ENCODE results near the gene TMEM101. TPM values are rescaled to one million over a fixed set of nuclear protein-coding genes. Genes with fewer than 3 reads are reported as not detected.

The TMEM101 gene
- total and polyA plus RNA-seq, 10 donors = 15.9 to 30.6 (median 21.1) TPM

DNA sequence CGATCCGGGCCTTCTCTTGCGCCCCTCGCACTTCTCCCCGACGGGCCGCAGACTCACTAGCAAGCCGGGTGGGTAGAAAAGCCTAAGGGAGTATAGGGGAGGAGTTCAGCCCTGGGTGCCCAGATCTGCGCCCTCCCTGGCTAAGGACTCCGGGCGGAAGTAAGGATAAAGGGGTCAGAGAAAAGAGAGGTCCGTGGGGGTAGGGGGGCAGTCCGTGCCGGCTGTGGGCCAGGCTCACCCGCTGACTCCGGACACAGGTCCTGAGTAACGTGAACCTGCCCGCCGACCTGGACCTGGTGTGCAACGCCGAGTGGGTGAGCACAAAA is 8.5 kb downstream of the TMEM101 start:
- H3K27ac ChIP-seq = peak overlapping the region in 6 of 8 donors; percentile 30 to 80 (median 64)
- H3K4me1 ChIP-seq = peaks cover 29 to 48% (median 41%) of the 10 kb centered on the region in 6 donors
- TF ChIP-seq POLR2A (IDR thresholded peaks at IDR 0.05) = no peak
- no peak for TF ChIP-seq POLR2AphosphoS5 (IDR thresholded peaks at IDR 0.05)
- H3K4me3 ChIP-seq = peak overlapping the region; percentile 45 to 76 (median 61)
- no peak for DNase-seq
- peaks cover 8 to 65% (median 28%) of the 10 kb centered on the region in 7 donors for H3K27me3 ChIP-seq (replicated peaks in 1 of 7)
- intact Hi-C loops (cut with DNase I; ENCODE audit: low total_unique reads) = no loop called here
- H3K9me3 ChIP-seq = no peaks in the 10 kb centered on the region
- peaks cover 0 to 19% (median 3%) of the 10 kb centered on the region in 6 donors for H3K36me3 ChIP-seq
- 1 to 3% (median 2%) methylated on average over 18 to 21 of the region's 21 CpGs for WGBS, 5 donors

GRCh38 chr17:44005527-44006271 is 9.1 kb downstream of the TMEM101 start:
- intact Hi-C loops (cut with DNase I; ENCODE audit: low total_unique reads) = no loop called here
- peak overlapping the region; percentile 45 to 76 (median 61) for H3K4me3 ChIP-seq
- peaks cover 29 to 48% (median 41%) of the 10 kb centered on the region in 6 donors for H3K4me1 ChIP-seq
- 3 to 8% (median 4%) methylated on average over 13 to 59 of the region's 59 CpGs for WGBS, 5 donors
- H3K36me3 ChIP-seq = peaks cover 0 to 14% (median 2%) of the 10 kb centered on the region in 6 donors
- DNase-seq = peak; percentile 89
- H3K27me3 ChIP-seq (replicated peaks in 1 of 7) = peaks cover 8 to 68% (median 28%) of the 10 kb centered on the region in 7 donors
- no peaks in the 10 kb centered on the region for H3K9me3 ChIP-seq
- TF ChIP-seq POLR2A (IDR thresholded peaks at IDR 0.05) = no peak
- peak in 5 of 11 experiments; percentile 8 to 45 (median 39) for TF ChIP-seq CTCF (IDR thresholded peaks at IDR 0.05 in 8 of 11, conservative IDR thresholded peaks at IDR 0.05 in 3 of 11)
- TF ChIP-seq POLR2AphosphoS5 (IDR thresholded peaks at IDR 0.05) = peak in 1 of 3 donors; percentile 47
- peak overlapping the region in 4 of 8 donors; percentile 51 to 80 (median 76) for H3K27ac ChIP-seq

GRCh38 chr17:44004761-44005526 is 9.8 kb downstream of the TMEM101 start:
- H3K27ac ChIP-seq = peak overlapping the region in 1 of 8 donors; percentile 33
- H3K4me3 ChIP-seq = peak overlapping the region; percentile 12 to 76 (median 61)
- H3K27me3 ChIP-seq (replicated peaks in 1 of 7) = peaks cover 8 to 68% (median 28%) of the 10 kb centered on the region in 7 donors
- peaks cover 0 to 7% (median 0%) of the 10 kb centered on the region in 6 donors for H3K36me3 ChIP-seq
- 2 to 11% (median 3%) methylated on average over 18 to 71 of the region's 71 CpGs for WGBS, 5 donors
- H3K9me3 ChIP-seq = no peaks in the 10 kb centered on the region
- intact Hi-C loops (cut with DNase I; ENCODE audit: low total_unique reads) = no loop called here
- TF ChIP-seq POLR2AphosphoS5 (IDR thresholded peaks at IDR 0.05) = peak in 1 of 3 donors; percentile 51
- no peak for TF ChIP-seq CTCF (IDR thresholded peaks at IDR 0.05 in 8 of 11, conservative IDR thresholded peaks at IDR 0.05 in 3 of 11)
- peak; percentile 81 for DNase-seq
- H3K4me1 ChIP-seq = peaks cover 29 to 48% (median 41%) of the 10 kb centered on the region in 6 donors

GRCh38 chr17:44004077-44004760 is 10.5 kb downstream of the TMEM101 start, which contains the start of gene NAGS:
TSS of gene NAGS (plus strand) at chr17:44004622. CDS start at chr17:44004664, 42 bp downstream.
- Histone ChIP-seq H3K27me3 (replicated peaks in 1 of 7) (peaks cover 8 to 68% (median 28%) of the 10 kb centered on the region in 7 donors), H3K9me3 (no peaks in the 10 kb centered on the region), H3K4me1 (peaks cover 29 to 48% (median 41%) of the 10 kb centered on the region in 6 donors), H3K36me3 (peaks cover 0 to 1% (median 0%) of the 10 kb centered on the region in 6 donors), H3K27ac (peak within 1 kb of the TSS in 1 of 8 donors; percentile 33), H3K4me3 (peak within 1 kb of the TSS; percentile 12 to 76 (median 61))
- TF ChIP-seq POLR2A (IDR thresholded peaks at IDR 0.05) = no peak
- no peak for TF ChIP-seq POLR2AphosphoS5 (IDR thresholded peaks at IDR 0.05)
- TF ChIP-seq CTCF (IDR thresholded peaks at IDR 0.05 in 8 of 11, conservative IDR thresholded peaks at IDR 0.05 in 3 of 11) = no peak
- intact Hi-C loops (cut with DNase I; ENCODE audit: low total_unique reads) = no loop called here
- peak; percentile 78 for DNase-seq
- WGBS, 5 donors = 12 to 25% (median 21%) methylated on average over 15 to 25 of the region's 25 CpGs

Measured in spleen (tissue), 11 donors.